Forelimb muscle (tissue), 1 donor: ENCODE results near the gene SH3RF3. TPM values are rescaled to one million over a fixed set of nuclear protein-coding genes. Genes with fewer than 3 reads are reported as not detected.

Source experiments
- DNase-seq: peaks from one replicate; pipeline ENCODE4 v3.0.0-alpha.2; 2013; ENCODE audit warnings: low read depth
- polyA plus RNA-seq: library from polyadenylated mRNA; unstranded; fragments of 120-200 nt; gene quantifications from one replicate; pipeline ENCODE4 v1.2.1, GENCODE V29; 2013; ENCODE audit not compliant: insufficient read length

SH3RF3 gene
- polyA plus RNA-seq, 1 donor = 3.9 TPM

DNA sequence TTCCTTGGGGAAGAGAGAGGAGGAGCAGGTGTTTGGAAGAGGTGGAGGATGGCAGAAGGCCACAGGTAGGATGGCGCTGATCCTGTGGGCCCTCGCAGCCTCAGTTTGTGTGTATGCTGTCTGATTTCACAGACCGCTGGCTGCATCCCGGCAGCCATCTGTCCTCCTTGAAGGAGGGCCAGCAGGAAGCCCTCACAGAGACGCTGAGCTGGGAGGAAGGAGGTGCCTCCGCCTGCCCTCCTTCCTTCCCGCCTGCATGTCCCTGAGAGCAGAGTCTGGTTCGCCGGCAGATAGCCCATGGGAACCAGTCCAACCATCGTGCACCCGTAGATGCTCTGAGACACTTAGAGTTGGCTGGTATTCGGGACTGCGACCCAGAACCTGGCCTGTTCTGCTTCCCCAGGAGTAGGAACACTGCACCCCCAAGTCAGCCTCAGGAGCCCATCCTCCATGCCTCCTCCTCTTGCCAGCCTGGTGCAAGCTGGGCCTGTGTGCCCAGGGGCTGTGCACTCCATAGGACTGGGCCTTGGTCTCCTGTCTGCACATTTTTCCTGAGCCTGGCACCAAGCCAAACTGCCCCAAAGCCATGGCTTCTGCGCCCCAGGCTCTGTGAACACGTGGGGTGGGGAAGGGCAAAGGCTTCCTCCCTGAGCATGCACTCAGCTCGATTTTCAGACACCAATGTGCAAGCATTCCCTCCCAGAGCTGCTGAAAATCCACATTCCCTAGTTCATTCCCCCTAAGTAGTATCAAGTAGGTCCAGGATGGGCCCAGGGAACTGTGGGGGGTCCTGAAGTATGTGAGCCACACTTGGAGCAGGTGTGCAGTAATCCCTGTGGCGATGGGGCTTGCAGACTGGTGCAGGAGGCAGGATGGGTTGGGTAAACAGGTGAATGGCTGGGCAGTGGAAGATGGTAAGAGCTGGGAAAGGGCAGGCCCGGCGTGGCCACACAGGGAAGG is 369.2 kb downstream of the SH3RF3 start:
- no peak for DNase-seq

DNA sequence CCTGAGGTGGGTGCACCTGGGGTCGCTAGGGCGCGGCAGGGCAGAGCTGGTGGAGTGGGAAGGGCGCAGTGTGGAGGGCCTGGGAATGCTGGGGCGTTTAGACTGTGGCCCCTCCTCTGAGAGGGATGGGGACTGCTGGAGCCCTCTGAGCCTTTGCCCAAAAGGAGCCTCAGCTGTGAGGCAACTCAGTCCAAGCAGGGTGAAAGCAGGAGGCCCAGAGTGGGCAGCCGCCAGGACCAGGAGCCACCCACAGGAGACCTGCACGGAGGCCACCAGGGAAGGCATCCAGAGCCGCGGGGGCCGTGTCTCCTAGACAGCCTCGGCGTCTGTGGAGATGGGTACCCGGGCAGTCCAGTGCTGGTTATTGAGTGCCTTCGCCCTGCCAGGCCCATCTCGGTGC is 369.9 kb downstream of the SH3RF3 start:
- DNase-seq = no peak

- DNase-seq = no peak
Measured at GRCh38 chr2:109499566-109499965, 370.6 kb downstream of the SH3RF3 start.

GRCh38 chr2:109500910-109501309 is 371.9 kb downstream of the SH3RF3 start:
- DNase-seq = no peak

- no peak for DNase-seq
Measured at GRCh38 chr2:109501461-109501860, 372.5 kb downstream of the SH3RF3 start.

GRCh38 chr2:109503191-109503590 is 374.2 kb downstream of the SH3RF3 start:
- DNase-seq = no peak

- no peak for DNase-seq
Measured at GRCh38 chr2:109507217-109507616, 378.2 kb downstream of the SH3RF3 start.

GRCh38 chr2:109507828-109508227 is 378.8 kb downstream of the SH3RF3 start:
- DNase-seq = no peak

DNA sequence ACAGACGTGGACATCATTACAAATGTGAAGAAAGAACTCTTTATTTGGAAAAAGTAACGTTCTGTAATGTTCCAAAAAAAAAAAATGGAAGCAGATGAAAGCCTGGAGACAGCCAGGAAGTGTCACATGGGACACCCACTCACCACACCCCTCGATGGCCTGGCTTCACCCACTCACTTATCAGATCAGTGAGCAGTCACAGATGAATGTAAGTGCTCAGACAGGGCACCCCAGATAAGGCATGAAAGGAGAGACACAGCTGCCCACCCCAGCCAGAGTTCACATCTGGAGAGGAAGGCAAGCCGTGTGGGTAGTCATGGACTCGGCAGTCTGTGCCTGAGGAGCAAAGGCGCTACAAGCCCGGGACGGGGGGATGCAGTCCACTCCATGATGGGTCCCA is 379.6 kb downstream of the SH3RF3 start:
- no peak for DNase-seq

- no peak for DNase-seq
Measured at GRCh38 chr2:109510136-109511028, 381.4 kb downstream of the SH3RF3 start.

DNA sequence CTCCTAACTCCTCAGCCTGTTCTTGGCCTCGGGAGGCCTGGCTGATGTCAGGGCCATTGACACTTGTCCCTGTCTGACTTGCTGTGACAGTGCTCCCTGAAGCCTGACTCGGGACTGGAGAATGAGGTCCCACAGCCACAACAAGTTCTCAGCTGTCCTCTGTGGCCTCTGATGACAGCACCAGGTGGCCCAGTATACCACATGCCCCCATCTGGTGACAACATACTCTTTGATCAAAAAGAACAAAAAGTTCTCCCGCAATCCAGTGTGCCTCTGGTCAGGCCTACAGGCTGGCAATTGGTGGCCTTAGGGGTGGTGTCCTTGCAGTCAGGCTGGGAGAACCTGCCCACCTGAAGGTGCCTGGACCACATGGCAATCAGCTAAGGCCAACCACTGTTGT is 382.2 kb downstream of the SH3RF3 start:
- no peak for DNase-seq

- DNase-seq = no peak
Measured at GRCh38 chr2:109512076-109512475, 383.1 kb downstream of the SH3RF3 start.

GRCh38 chr2:109513230-109513629 is 384.2 kb downstream of the SH3RF3 start:
- no peak for DNase-seq

DNA sequence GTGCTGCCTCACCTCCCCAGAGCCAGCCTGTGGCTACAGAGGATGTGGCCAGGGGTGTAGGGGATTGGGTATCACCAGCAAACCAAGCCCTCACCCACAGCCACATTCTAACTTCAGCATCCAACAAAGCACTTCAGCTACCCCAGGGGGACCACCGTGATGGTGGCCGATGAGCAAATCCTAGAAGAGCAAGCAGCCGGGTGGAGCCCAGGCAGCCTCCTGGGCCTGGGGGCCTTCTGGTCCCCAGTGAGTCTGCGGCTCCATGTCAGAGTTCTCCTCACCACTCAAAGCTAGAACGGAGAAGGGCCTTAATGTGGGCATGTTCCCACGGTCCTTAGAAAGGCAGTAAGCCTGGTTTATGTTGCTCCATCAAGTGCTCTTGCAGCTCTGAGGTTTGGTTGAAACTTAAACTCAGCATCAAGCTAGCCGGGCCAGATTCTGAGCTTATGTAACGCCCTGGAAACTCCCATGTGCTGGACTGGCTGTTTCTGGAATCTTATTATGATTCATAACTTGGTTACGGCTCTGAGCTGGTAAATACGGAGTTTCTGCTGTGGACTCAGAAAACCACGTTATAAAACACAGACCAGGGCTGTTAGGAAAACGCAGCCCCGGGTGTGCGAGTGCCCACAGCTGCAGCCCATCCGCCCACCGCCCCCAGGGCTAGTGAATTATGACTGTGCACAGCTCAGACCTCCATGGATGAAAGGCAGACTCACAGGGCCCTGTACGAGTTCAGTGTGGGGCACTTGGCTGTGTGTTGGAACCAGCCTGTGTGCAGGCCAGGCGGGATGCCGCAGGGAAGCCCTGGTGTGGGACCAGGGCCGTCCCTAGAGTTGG is 385.0 kb downstream of the SH3RF3 start:
- DNase-seq = peak; percentile 76

GRCh38 chr2:109514857-109515256 is 385.9 kb downstream of the SH3RF3 start:
- DNase-seq = no peak

DNA sequence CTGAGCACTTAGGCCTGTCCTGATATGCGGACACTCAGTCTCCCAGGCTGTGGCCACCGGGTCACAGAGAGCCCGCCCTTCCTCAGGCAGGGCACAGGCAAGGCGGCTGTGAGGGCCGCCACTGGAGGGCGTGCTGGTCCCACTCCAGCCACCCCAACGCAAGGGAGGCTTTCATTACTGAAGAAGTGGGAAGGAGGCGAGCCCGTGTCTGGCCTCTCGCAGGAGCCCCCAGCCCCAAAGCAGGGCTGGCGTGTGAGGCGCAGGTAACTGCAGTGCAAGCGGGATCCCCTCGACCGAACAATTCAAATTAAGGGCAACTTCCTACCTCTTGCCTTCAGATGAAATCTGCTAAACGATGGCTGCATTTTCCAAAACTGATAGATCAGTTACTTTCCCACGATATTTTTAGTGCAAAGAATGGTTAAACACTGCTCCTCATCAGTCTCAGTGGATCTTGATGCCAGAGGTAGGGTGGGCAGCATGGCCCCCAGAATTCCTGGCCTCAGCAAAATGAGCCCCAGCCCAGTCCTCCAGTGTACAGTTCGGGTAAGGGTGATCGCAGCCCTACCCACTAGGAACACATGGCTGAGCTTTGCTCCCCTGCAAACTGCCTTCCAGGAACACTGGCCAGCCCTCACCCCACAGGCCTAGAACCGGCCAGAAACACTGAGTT is 387.6 kb downstream of the SH3RF3 start:
- no peak for DNase-seq

DNA sequence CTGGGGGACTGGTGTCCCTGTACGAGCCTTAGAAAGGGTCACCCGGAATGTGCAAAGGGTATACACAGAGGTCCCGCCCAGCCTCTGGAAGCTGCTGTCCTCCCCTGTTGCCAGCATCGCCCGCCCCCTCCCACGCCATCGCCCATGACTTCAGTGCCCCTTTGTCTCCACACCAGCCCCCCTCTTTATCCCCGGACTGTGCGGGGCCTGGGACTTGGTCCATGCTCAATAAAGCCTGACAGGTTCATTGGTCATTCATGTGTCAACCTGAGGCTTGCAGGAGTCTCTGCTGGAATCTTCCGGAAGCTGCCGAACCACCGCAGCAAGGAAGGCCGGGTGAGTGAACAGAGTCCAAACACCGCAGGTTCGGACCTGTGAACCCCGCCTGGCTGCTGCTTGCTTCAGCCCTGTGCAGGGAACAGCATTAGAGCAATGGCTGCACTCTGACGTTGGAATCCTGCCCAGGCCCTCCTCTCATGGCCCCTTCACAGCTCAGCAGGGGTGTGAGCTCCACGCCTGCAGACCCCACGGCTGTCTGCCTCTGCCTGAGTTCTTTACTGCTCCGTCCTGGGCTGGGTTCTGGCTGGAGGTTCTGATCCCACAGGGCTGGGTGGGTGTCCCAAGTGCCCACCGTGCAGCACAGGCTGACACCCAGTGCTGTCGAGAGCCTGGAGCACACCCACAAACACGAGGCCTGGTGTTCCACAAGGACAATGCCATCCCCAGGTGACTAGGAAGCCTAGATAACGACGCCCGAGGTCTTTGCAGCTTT is 388.3 kb downstream of the SH3RF3 start:
- DNase-seq = no peak

DNA sequence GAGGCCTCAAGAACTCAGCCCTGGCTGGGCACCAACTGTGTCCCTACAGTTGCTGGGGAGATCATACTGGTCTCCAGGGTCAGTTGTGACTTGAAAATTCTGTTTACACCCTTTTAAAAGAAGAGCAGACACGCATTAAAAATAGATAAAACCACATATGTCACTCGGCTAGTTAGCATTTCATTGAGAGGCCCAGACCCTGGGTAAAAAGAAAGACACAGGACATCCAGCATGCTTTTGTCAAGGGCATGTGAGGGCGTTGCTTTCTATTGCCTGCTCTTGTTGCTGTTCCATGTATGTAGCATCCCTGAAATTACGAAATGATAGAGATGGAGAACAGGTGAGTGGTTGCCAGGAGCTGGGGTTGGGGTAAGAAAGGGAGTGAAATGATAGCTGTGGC is 390.5 kb downstream of the SH3RF3 start:
- no peak for DNase-seq

- no peak for DNase-seq
Measured at GRCh38 chr2:109521233-109522062, 392.4 kb downstream of the SH3RF3 start.

- DNase-seq = no peak
Measured at GRCh38 chr2:109522063-109522374, 393.0 kb downstream of the SH3RF3 start.
